Measurements from ENCODE around the gene RFLNA.

GRCh38 chr12:124310785-124311184, 15.9 kb downstream of the RFLNA start:
- TF ChIP-seq CTCF (IDR thresholded peaks at IDR 0.05 in 4 of 5, conservative IDR thresholded peaks at IDR 0.05 in 1 of 5) (no peak), POLR2A (IDR thresholded peaks at IDR 0.05) (no peak)
